Bone marrow (tissue), 2 donors: ENCODE results near the gene SLC6A18.

Experiments used
- DNase-seq, 2 donors: peaks; one replicate each; lab custom pipeline; 2025; lab: John Stamatoyannopoulos, UW

Gene SLC6A18, protein sequence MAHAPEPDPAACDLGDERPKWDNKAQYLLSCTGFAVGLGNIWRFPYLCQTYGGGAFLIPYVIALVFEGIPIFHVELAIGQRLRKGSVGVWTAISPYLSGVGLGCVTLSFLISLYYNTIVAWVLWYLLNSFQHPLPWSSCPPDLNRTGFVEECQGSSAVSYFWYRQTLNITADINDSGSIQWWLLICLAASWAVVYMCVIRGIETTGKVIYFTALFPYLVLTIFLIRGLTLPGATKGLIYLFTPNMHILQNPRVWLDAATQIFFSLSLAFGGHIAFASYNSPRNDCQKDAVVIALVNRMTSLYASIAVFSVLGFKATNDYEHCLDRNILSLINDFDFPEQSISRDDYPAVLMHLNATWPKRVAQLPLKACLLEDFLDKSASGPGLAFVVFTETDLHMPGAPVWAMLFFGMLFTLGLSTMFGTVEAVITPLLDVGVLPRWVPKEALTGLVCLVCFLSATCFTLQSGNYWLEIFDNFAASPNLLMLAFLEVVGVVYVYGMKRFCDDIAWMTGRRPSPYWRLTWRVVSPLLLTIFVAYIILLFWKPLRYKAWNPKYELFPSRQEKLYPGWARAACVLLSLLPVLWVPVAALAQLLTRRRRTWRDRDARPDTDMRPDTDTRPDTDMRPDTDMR

GRCh38 chr5:1225081-1225480, at the start of gene SLC6A18:
Gene SLC6A18 (plus strand): TSS chr5:1225381. CDS start chr5:1225478, 97 bp downstream.
- DNase-seq, result no peak

GRCh38 chr5:1175801-1176472, 49.2 kb upstream of the SLC6A18 start:
- no peak for DNase-seq

- DNase-seq, result no peak
These were observed 48.4 kb upstream of the SLC6A18 start for GRCh38 chr5:1176473-1177391.

DNA sequence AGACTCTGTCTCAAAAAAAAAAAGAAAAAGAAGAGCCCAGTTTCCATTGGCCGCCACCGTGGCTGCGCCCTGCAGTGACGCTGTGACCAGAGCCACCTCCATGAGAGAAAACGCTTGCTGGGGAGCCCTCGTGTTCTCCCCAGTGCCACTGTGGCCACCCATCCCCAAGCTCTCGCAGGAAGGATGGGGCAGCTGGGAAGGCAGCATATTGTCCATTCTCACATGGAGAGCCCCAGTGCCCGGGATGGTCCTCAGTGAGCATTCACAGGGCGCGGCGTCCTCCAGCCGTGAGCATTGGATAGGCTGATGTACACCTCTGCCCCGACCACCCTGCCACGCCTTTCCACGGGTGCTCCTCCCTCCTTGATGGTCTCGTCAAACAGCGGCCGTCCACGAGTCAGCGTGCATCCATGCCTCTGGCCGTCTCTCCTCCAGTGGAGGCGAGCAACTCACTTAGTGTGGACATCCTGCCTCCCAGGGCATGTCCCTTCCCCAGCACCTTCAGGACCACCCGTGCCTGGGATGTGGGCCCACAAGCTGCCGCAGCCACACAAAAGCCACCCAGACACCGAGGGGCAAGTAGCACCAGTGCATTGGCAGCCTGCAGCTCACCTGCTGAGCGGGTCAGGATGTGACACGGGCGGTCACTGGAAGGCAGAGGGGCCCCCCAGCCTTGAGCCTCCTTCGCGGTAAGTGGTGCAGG, 47.2 kb upstream of the SLC6A18 start:
- no peak for DNase-seq

DNA sequence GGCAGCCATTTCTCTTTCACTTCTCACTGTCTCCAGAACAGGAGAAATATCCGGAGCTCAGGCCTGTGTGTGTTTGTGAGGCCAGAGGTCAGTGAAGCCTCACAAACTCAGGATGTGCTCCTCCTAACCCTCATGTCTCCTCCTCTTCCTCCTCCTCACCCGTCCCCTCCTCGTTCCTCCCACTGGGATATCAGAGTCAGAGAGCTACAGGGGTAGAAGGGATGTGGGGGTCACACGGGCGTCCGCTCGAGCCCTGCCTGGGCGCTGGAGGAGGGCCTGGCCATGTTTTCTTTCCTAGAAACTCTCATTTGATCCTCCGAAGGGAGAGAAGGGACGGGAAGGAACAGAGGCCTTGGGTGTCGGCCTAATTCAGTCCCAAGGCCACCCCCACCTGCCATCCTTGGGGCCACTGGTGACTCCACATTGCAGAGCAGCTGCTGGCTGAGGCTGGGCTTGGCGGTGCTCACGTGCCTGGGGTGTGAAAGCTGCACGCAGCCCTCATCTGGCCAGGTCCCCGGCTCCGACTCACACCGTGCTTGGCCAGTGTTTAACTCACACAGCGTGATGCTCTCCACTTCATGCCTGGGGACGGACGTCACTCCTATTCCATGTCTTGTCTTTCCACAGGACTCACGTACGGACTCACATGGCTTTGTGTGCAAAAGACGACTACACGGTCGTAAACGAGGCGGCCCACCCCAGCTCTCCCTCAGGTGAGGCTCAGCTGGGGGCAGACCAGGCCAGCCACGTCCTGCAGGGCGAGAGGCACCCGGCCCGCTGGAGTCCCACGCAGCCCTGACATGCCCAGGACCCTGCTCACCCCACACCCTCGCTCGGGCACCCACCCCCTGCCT, 46.4 kb upstream of the SLC6A18 start:
- no peak for DNase-seq

DNA sequence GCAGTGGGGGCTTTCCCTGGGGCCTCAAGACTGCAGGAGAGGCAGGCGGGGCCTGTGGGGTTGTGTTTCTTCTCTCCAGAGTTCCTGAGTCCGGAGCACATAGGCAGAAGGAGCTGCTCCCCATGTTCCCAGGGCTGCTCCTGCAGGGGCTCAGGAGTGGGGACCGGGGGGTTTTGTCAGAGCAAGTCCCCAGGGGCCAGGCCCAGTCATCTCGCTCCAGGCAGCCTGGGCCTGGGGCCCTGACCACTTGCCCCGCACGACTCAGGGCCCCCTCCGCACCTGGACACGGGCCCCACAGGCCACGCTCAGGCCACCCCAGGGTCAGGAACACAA, 45.8 kb upstream of the SLC6A18 start:
- no peak for DNase-seq

GRCh38 chr5:1180096-1180495, 45.1 kb upstream of the SLC6A18 start:
- no peak for DNase-seq

GRCh38 chr5:1180841-1181271, 44.3 kb upstream of the SLC6A18 start:
- DNase-seq, result no peak

DNA sequence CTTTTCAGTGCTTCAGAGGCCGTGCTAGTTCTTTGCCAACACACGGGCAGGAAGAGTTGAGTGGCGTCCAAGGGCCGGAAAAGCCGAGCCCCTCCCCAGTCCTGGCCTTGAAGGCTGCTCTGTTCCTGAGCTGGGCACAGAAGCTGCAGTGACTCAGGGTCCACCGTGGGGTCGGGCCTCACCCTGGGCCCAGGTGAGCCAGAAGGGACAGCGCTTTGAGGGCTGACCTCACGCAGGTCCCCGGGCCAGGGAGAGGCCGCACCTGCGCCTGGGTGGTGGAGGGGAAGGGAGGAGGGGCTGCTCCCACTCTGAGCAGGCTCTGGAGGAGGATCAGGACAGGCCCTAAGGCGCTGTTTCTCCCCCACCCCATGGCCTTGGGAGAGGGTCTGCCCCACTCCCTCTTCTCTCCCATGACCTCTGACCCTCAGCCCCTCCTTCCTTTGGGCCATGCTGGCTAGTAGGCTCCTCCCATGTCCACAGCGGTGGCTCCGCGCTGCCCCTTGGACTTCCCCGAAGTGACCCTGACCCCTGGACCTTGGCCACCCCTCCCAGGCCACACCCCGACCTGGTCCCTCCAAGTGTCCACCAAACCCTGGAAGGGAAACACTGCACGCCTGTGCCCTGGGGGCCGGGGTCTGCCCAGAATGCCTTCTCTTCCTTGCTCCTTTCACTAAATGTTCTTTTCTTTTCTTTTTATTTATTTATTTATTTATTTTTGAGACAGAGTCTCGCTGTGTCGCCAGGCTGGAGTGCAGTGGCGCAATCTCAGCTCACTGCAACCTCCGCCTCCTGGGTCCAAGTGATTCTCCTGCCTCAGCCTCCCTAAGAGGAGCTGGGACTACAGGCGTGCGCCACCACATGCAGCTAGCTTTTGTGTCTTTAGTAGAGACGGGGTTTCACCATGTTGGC, 43.5 kb upstream of the SLC6A18 start:
- no peak for DNase-seq

GRCh38 chr5:1182360-1182632, 42.9 kb upstream of the SLC6A18 start:
- no peak for DNase-seq

DNA sequence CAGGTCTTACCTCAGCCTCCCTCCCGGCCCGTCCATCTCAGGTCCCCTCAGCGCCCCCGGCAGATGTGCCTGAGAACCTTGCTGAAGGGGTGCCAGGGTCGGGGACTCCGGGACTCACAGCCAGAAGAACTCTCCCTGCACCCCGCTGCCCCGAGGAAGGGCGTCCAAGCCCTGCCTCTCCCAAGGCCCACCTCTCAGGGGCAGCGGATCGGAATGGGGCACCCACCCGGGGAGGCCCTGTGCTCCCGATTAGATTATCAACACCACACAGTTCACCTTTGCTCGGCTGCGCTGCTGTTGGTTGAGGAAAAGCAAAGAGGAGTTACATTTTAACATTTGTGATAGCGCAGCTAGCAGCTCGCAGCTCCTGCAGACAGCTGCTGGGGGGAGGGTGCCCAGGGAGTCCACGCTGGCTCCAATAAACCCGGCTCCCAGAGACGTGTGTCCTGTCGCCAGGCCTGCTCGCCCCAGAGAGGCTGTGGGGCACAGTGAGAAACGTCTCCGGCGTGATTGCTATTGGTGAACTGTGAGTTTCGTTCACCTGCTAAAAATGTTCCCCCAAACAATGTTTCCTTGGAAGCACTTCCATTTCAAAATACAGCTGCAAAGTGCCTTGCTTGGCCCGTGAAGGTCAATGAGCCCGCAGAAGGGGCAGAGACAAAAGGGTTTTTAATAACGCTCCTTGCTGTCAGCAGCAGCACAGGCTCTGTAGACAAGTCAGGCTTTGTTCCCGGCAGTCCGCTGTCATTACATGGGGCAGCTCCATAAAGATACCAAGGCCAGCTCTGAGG, 42.4 kb upstream of the SLC6A18 start:
- DNase-seq, result no peak

DNA sequence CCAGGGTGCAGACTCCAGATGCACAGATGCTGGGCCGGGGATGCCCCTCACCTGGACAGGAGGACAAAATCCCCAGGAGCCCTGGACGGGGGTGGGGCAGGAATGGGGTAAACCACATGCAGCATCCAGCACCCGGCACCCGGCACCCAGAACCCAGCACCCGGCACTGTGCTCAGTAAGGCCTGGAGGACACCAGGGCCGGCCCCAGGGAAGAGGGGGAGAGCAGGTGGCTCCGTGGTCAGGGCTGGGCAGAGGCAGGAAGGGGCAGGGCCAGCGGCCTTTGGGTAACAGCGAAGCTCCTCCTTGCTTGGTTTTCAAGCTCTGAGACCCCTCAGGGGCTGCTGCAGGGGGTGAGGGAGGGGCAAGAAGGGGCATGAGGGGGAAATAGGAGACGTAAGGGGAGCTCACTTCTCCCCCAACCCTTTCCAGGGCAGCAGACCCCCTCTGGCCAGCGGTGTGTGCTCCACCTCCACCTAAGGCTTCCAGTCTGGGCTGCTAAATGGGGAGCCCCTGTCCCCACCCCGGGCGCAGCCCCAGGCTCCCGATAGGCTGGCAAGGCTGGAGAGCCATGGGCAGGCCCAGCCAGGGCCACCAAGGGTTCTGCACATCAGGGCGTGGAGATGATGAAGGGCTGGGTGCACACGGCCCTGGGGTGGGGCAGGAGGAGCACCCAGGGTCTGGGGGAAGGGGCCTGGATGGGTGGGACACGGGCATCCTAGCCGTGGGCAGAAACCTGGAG, 41.6 kb upstream of the SLC6A18 start:
- DNase-seq, result no peak

- DNase-seq, result no peak
These were observed 41.1 kb upstream of the SLC6A18 start for GRCh38 chr5:1184163-1184470.

DNA sequence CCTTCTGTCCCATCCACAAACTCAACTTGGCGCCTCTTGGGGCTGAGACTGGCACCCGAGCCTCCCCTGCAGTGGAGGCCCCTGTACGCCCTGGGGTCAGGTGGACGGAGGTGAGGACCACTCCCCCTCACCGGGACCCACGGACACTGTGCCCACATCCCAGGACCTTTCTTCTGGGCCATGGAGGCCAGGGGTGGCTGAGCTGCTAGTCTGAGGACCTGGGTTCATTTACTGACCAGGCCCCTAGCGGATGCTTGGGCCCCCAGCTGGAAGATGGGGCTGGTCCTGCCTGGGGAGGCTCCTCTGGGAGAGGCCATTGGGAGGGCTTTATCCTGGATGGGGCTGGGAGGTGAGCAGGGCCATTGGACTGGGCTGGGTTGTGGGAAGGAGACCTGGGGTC, 40.7 kb upstream of the SLC6A18 start:
- DNase-seq, result no peak

- no peak for DNase-seq
These were observed 40.0 kb upstream of the SLC6A18 start for GRCh38 chr5:1185038-1185627.

- no peak for DNase-seq
These were observed 39.4 kb upstream of the SLC6A18 start for GRCh38 chr5:1185629-1186350.
